Keratinocyte (primary cell): ENCODE results near the gene TCF21. TPM values are rescaled to one million over a fixed set of nuclear protein-coding genes. Genes with fewer than 3 reads are reported as not detected.
"Not testable (repeated sequence)": the region's sequence is repeated elsewhere in the genome, so short reads cannot be mapped to it uniquely, and the experiment has no call there.

Experiments
- DNase-seq: peaks from one replicate; pipeline ENCODE4 v3.0.0-alpha.2; 2011; ENCODE audit warnings: low read depth, missing footprints, low spot score
- FAIRE-seq: peaks from 2 replicates; lab custom pipeline; 2011; peaks lifted over from hg19 to GRCh38; lab: Jason Lieb, UNC
- H2AFZ ChIP-seq: 2 replicates; pipeline ENCODE4 v1.6.0; 2012; ENCODE audit warnings: low read length, control low read depth, inconsistent platforms; ENCODE audit not compliant: control insufficient read depth
- H3K27ac ChIP-seq: 2 replicates; pipeline ENCODE4 v1.5.1; 2011; ENCODE audit warnings: low read length; ENCODE audit not compliant: control insufficient read depth, insufficient read depth
- H3K27me3 ChIP-seq: 3 replicates; pipeline ENCODE4 v1.6.0; 2011; ENCODE audit warnings: low read length; ENCODE audit not compliant: control insufficient read depth, insufficient read depth; ENCODE audit errors: extremely low read depth
- H3K36me3 ChIP-seq, 2 experiments: 2 replicates in 1 of 2; 3 replicates in 1 of 2; pipeline ENCODE4 v1.5.1; 2011; ENCODE audit warnings: low read length in 2 of 2, mild to moderate bottlenecking in 1 of 2; ENCODE audit not compliant: control insufficient read depth in 2 of 2, insufficient read depth in 2 of 2; ENCODE audit errors: extremely low read depth in 1 of 2
- H3K4me1 ChIP-seq: 3 replicates; pipeline ENCODE4 v1.5.1; 2011; ENCODE audit warnings: low read length; ENCODE audit not compliant: control insufficient read depth, insufficient read depth; ENCODE audit errors: extremely low read depth
- H3K4me2 ChIP-seq: 3 replicates; pipeline ENCODE4 v1.6.0; 2011; ENCODE audit warnings: low read depth, low read length; ENCODE audit not compliant: control insufficient read depth, insufficient read depth; ENCODE audit errors: extremely low read depth
- H3K4me3 ChIP-seq, 3 experiments: fragments of 200-600 bp in 1 of 3; sonication (generic) in 1 of 3; 2 replicates in 2 of 3; 3 replicates in 1 of 3; pipeline ENCODE4 v1.5.1; 2011 to 2016; ENCODE audit warnings: low read length in 3 of 3, mild to moderate bottlenecking in 3 of 3, control low read depth in 2 of 3, inconsistent platforms in 1 of 3, low read depth in 1 of 3, mixed read lengths in 1 of 3, mixed run types in 1 of 3, moderate library complexity in 1 of 3; ENCODE audit not compliant: control insufficient read depth in 2 of 3, insufficient read depth in 2 of 3; ENCODE audit errors: extremely low read depth in 1 of 3
- H3K79me2 ChIP-seq: 2 replicates; pipeline ENCODE4 v1.6.0; 2012; ENCODE audit warnings: low read length; ENCODE audit not compliant: control insufficient read depth, insufficient read depth
- H3K9ac ChIP-seq: 3 replicates; pipeline ENCODE4 v1.6.0; 2011; ENCODE audit warnings: low read length; ENCODE audit not compliant: control insufficient read depth, insufficient read depth; ENCODE audit errors: extremely low read depth
- H3K9me1 ChIP-seq: 3 replicates; pipeline ENCODE4 v1.6.0; 2011; ENCODE audit warnings: low read length; ENCODE audit not compliant: control insufficient read depth, insufficient read depth; ENCODE audit errors: extremely low read depth
- H3K9me3 ChIP-seq: 2 replicates; pipeline ENCODE4 v1.5.1; 2012; ENCODE audit warnings: low read depth, low read length; ENCODE audit not compliant: control insufficient read depth
- H4K20me1 ChIP-seq: 3 replicates; pipeline ENCODE4 v1.6.0; 2011; ENCODE audit warnings: low read length; ENCODE audit not compliant: control insufficient read depth, insufficient read depth; ENCODE audit errors: extremely low read depth
- EZH2 ChIP-seq: IDR thresholded peaks from one replicate; pipeline ENCODE4 v1.6.1; 2012; ENCODE audit warnings: inconsistent platforms, mild to moderate bottlenecking, low read length, moderate library complexity
- dilution Hi-C: fragments of 300-500 bp; cut with MboI; formaldehyde crosslinking; loops from one replicate; pipeline ENCODE4 v1.7.0; 2020; ENCODE audit warnings: low sequenced_read_pairs; ENCODE audit not compliant: extremely low pct_ligation_motif_present
- polyA plus RNA-seq, 5 experiments: library from polyadenylated mRNA; depleted of rRNA in 3 of 5; stranded (reverse) in 3 of 5; stranded (forward) in 1 of 5; unstranded in 1 of 5; fragments of >200 nt; gene quantifications; 1 replicate in 1 of 5; 2 replicates in 3 of 5; 3 replicates in 1 of 5; pipeline versions ENCODE4 v1.2.1 to v1.2.3, GENCODE V29; 2011 to 2012; ENCODE audit warnings: missing spikeins in 2 of 5, low read depth in 1 of 5, low replicate concordance in 1 of 5
- TF ChIP-seq, protein P1 (sequence below), 3 experiments: IDR thresholded peaks in 1 of 3; conservative IDR thresholded peaks in 1 of 3; optimal IDR thresholded peaks in 1 of 3; 2 replicates in 2 of 3; 3 replicates in 1 of 3; pipeline versions ENCODE3 to v1.5.1; 2011; ENCODE audit warnings: low read length in 3 of 3, mild to moderate bottlenecking in 3 of 3, moderate library complexity in 2 of 3, control low read depth in 1 of 3, inconsistent platforms in 1 of 3; ENCODE audit not compliant: insufficient read depth in 2 of 3; ENCODE audit errors: extremely low read depth in 1 of 3

TCF21 gene
- polyA plus RNA-seq, 1 donor (not counting 4 experiments of a cell fraction or from before 2014, with no cell fraction given), result not detected

DNA sequence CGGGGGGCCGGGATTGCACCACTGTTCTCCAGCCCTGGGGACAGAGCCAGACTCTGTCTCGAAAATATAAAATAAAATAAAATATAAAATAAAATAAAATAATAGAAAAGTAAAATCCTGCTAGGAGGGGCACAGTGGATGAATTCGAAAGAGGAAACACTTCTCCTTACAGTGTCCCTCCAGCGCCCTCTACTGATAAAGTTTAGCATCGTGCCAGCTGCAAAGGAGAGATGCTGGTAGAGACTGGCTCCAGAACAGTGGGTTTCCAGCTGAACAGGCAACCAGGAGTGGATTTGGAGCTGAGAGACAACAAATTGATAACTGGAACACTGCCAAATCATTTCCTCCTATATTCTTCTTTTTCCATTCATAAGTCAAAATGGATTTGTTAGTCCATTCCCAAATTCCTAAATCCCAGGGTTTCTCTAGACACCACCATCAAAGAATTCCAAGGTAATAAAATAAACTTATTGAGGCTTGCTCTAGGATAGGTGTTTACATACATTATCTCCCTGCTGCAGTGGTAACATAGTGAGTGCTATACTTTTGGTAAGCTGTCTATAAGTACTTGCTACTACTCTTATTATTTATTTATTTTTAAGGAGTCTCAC lies 32.4 kb downstream of the TCF21 start:
- no peaks in the 10 kb centered on the region for H4K20me1 ChIP-seq
- DNase-seq (no peak), FAIRE-seq (peak; percentile 76)
- H3K79me2 ChIP-seq, result no peaks in the 10 kb centered on the region
- H3K9me1 ChIP-seq, result no peaks in the 10 kb centered on the region
- no peaks in the 10 kb centered on the region for H3K4me1 ChIP-seq
- dilution Hi-C loops, result loop anchor here (10.0 kb wide), 1 partner anchor 173 kb away; no protein-coding TSS in a partner anchor
- H2AFZ ChIP-seq, result no peak overlapping the region
- no peak overlapping the region for H3K27ac ChIP-seq
- H3K9ac ChIP-seq, result no peak overlapping the region
- H3K27me3 ChIP-seq, result no peaks in the 10 kb centered on the region
- H3K36me3 ChIP-seq, result no peaks in the 10 kb centered on the region
- H3K4me2 ChIP-seq, result no peak overlapping the region
- H3K9me3 ChIP-seq, result no peaks in the 10 kb centered on the region
- no peak overlapping the region for H3K4me3 ChIP-seq
- TF ChIP-seq, protein P1, sequence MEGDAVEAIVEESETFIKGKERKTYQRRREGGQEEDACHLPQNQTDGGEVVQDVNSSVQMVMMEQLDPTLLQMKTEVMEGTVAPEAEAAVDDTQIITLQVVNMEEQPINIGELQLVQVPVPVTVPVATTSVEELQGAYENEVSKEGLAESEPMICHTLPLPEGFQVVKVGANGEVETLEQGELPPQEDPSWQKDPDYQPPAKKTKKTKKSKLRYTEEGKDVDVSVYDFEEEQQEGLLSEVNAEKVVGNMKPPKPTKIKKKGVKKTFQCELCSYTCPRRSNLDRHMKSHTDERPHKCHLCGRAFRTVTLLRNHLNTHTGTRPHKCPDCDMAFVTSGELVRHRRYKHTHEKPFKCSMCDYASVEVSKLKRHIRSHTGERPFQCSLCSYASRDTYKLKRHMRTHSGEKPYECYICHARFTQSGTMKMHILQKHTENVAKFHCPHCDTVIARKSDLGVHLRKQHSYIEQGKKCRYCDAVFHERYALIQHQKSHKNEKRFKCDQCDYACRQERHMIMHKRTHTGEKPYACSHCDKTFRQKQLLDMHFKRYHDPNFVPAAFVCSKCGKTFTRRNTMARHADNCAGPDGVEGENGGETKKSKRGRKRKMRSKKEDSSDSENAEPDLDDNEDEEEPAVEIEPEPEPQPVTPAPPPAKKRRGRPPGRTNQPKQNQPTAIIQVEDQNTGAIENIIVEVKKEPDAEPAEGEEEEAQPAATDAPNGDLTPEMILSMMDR (optimal IDR thresholded peaks at IDR 0.05 in 1 of 3, IDR thresholded peaks at IDR 0.05 in 1 of 3, conservative IDR thresholded peaks at IDR 0.05 in 1 of 3; ENCODE audit: extremely low read depth in 1 of 3, insufficient read depth in 2 of 3, low read length in 3 of 3), result peak; percentile 79 to 84 (median 83)
- no peak for TF ChIP-seq EZH2

DNA sequence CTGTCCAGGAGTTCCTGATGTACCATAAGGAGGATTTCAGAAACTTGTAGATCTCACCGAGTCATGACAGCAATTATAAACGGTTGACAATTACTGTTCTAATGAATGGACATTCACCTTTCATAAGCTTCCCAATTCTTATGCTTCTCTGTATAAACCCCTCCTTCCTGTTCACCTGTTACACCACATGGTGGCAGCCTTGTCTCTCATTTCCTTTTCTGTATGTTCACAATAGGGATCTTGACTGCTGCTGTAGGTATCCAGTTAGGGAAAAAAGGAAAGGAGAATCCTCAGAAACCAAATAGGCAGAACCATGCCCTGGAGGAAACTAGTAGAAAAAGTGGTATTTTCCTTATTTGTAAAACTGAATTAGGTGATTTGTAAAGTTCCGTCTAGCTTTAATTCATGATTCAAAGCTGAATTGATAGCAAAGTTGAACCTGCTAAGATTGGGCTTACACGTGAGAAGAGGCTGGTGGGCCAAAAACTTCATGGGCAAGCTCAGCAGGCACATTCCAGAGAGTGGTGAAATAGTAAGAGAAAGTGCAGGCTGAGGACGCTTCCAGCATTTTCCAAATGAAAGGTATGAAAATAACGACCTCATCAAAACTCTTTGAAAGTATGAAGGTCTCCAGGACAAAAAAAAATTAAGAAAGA lies 35.2 kb downstream of the TCF21 start:
- Histone ChIP-seq H3K4me2 (no peak overlapping the region), H3K27ac (no peak overlapping the region), H3K9ac (no peak overlapping the region), H3K27me3 (no peaks in the 10 kb centered on the region), H3K9me3 (no peaks in the 10 kb centered on the region), H3K4me1 (no peaks in the 10 kb centered on the region), H2AFZ (no peak overlapping the region), H3K36me3 (no peaks in the 10 kb centered on the region), H3K9me1 (no peaks in the 10 kb centered on the region), H4K20me1 (no peaks in the 10 kb centered on the region), H3K79me2 (no peaks in the 10 kb centered on the region), H3K4me3 (no peak overlapping the region)
- FAIRE-seq (peak; percentile 95), DNase-seq (peak; percentile 33)
- TF ChIP-seq, protein P1 (optimal IDR thresholded peaks at IDR 0.05 in 1 of 3, IDR thresholded peaks at IDR 0.05 in 1 of 3, conservative IDR thresholded peaks at IDR 0.05 in 1 of 3; ENCODE audit: extremely low read depth in 1 of 3, insufficient read depth in 2 of 3, low read length in 3 of 3), result peak; percentile 59 to 81 (median 60)
- TF ChIP-seq EZH2, result no peak
- dilution Hi-C loops, result loop anchor here (10.0 kb wide), 1 partner anchor 171 kb away; no protein-coding TSS in a partner anchor

DNA sequence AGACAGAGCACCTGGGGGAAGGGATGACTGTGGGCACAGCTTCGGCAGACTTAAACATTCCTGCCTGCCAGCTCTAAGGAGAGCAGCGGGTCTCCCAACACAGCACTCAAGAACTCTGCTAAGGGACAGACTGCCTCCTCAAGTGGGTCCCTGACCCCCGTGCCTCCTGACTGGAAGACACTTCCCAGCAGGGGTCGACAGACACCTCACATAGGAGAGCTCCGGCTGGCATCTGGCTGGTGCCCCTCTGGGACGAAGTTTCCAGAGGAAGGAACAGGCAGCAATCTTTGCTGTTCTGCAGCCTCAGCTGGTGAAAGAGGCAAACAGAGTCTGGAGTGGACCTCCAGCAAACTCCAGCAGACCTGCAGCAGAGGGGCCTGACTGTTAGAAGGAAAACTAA lies 42.3 kb downstream of the TCF21 start:
- FAIRE-seq, H3K36me3 ChIP-seq, H3K9me1 ChIP-seq, H3K9ac ChIP-seq, H3K4me3 ChIP-seq, H3K27ac ChIP-seq, H3K4me1 ChIP-seq, dilution Hi-C loops, H2AFZ ChIP-seq, H3K4me2 ChIP-seq, H4K20me1 ChIP-seq, H3K9me3 ChIP-seq, H3K79me2 ChIP-seq, DNase-seq, H3K27me3 ChIP-seq: not testable (repeated sequence)
